ENCODE data around the gene CABP7.

- TF ChIP-seq CTCF (IDR thresholded peaks at IDR 0.05) (no peak), SIN3A (IDR thresholded peaks at IDR 0.05; ENCODE audit: borderline replicate concordance, insufficient read depth, low read depth, low read length) (no peak), POLR2AphosphoS5 (IDR thresholded peaks at IDR 0.05; ENCODE audit: low read depth, low read length) (no peak)
Measured at GRCh38 chr22:29756341-29756740, 36.5 kb downstream of the CABP7 start.

Data from Panc1 (cell line).